CD4-positive, alpha-beta T cell (primary cell): Measurements from ENCODE around the gene TNS3. TPM values are rescaled to one million over a fixed set of nuclear protein-coding genes. Genes with fewer than 3 reads are reported as not detected.

ENCODE experiments used
- ATAC-seq: fragments of 200-7000 bp; cut with Tn5 transposase; one replicate; pipeline ENCODE4 v1.10.0; 2022; ENCODE audit warnings: mild to moderate bottlenecking; ENCODE audit not compliant: poor library complexity
- CTCF ChIA-PET: fragments of 350-600 bp; sonication (Branson Sonifier 250); formaldehyde crosslinking; loops from one replicate; lab custom pipeline; 2021; ENCODE audit warnings: antibody characterized with exemption, inconsistent platforms; lab: Charles Lee
- POLR2A ChIA-PET: fragments of 350-600 bp; sonication (Branson Sonifier 250); formaldehyde crosslinking; loops from one replicate; lab custom pipeline; 2021; ENCODE audit warnings: antibody characterized with exemption, inconsistent platforms; lab: Charles Lee
- DNase-seq, 14 experiments: peaks; one replicate each; pipeline ENCODE4 v3.0.0-alpha.2; 2013 to 2020; ENCODE audit warnings: mixed read lengths in 2 of 14
- H3K27ac ChIP-seq, 2 donors: one replicate each; pipeline versions ENCODE4 v1.5.1 to v1.7.0; 2013; ENCODE audit warnings: low read length in 2 of 2, low read depth in 1 of 2, mild to moderate bottlenecking in 1 of 2
- H3K27me3 ChIP-seq, 2 experiments: 1 replicate in 1 of 2; 2 replicates in 1 of 2; pipeline versions ENCODE4 v1.6.1 to v1.7.0; 2013; ENCODE audit warnings: low read length in 2 of 2, control low read depth in 1 of 2, mild to moderate bottlenecking in 1 of 2, moderate library complexity in 1 of 2; ENCODE audit not compliant: insufficient read depth in 2 of 2, control insufficient read depth in 1 of 2
- H3K36me3 ChIP-seq: one replicate; pipeline ENCODE4 v1.6.1; 2013; ENCODE audit warnings: low read length, control low read depth; ENCODE audit not compliant: insufficient read depth
- H3K4me1 ChIP-seq: one replicate; pipeline ENCODE4 v1.6.1; 2013; ENCODE audit warnings: low read length, control low read depth; ENCODE audit not compliant: insufficient read depth
- H3K4me3 ChIP-seq: one replicate; pipeline ENCODE4 v1.5.1; 2013; ENCODE audit warnings: mild to moderate bottlenecking, low read length, moderate library complexity
- H3K9me3 ChIP-seq, 2 experiments: 1 replicate in 1 of 2; 2 replicates in 1 of 2; pipeline versions ENCODE4 v1.6.1 to v1.7.0; 2013; ENCODE audit warnings: low read length in 2 of 2, mild to moderate bottlenecking in 2 of 2, control low read depth in 1 of 2, moderate library complexity in 1 of 2; ENCODE audit not compliant: control insufficient read depth in 1 of 2, insufficient read depth in 1 of 2
- H3K27ac Mint-ChIP-seq: one replicate; pipeline ENCODE4 v1.8.0; 2020; ENCODE audit warnings: mixed read lengths
- H3K27me3 Mint-ChIP-seq: one replicate; pipeline ENCODE4 v1.8.0; 2021; ENCODE audit warnings: mixed read lengths
- H3K36me3 Mint-ChIP-seq: one replicate; pipeline ENCODE4 v1.8.0; 2021; ENCODE audit warnings: low read depth, mixed read lengths
- H3K4me1 Mint-ChIP-seq: one replicate; pipeline ENCODE4 v1.8.0; 2021; ENCODE audit warnings: low read depth, mixed read lengths
- H3K4me3 Mint-ChIP-seq: one replicate; pipeline ENCODE4 v1.8.0; 2020; ENCODE audit warnings: mild to moderate bottlenecking, mixed read lengths
- H3K9me3 Mint-ChIP-seq: one replicate; pipeline ENCODE4 v1.8.0; 2020; ENCODE audit warnings: mixed read lengths
- CTCF ChIP-seq: fragments of 200-600 bp; IDR thresholded peaks from one replicate; pipeline ENCODE4 v1.8.0; 2022; ENCODE audit warnings: antibody characterized with exemption, mild to moderate bottlenecking
- intact Hi-C, 2 experiments: fragments of 100-400 bp; cut with DNase I in 1 of 2; cut with micrococcal nuclease in 1 of 2; formaldehyde crosslinking; loops; one replicate each; pipeline versions ENCODE4 v1.15.1 to v1.9.0; 2023 to 2025; cut with DNase I, micrococcal nuclease
- total RNA-seq, 174 experiments: library from RNA in 2 of 174; stranded (reverse) in 2 of 174; gene quantifications; one replicate each; pipeline ENCODE4 v1.2.3 and lab custom pipeline; 2021 to 2026

The TNS3 gene
- total RNA-seq, 2 experiments from 2014 or later, result 0.16 to 0.47 TPM

GRCh38 chr7:47381134-47381495, 200.8 kb downstream of the TNS3 start:
- no peaks in the 10 kb centered on the region for H3K27me3 ChIP-seq
- intact Hi-C loops, result no loop called here
- Mint-ChIP-seq H3K27me3 (peaks cover 5% of the 10 kb centered on the region), H3K4me1 (no peaks in the 10 kb centered on the region), H3K9me3 (no peaks in the 10 kb centered on the region), H3K36me3 (no peaks in the 10 kb centered on the region), H3K27ac (no peak overlapping the region), H3K4me3 (no peak overlapping the region)
- peaks cover 0 to 14% of the 10 kb centered on the region in 2 experiments for H3K9me3 ChIP-seq
- H3K27ac ChIP-seq, result no peak overlapping the region
- no peak overlapping the region for H3K4me3 ChIP-seq
- no peaks in the 10 kb centered on the region for H3K36me3 ChIP-seq
- ChIA-PET POLR2A (no interaction called here), CTCF (no interaction called here)
- DNase-seq (no peak), ATAC-seq (no peak)
- no peaks in the 10 kb centered on the region for H3K4me1 ChIP-seq
- TF ChIP-seq CTCF, result no peak

- no peak overlapping the region for H3K4me3 ChIP-seq
- TF ChIP-seq CTCF, result no peak
- no peak for DNase-seq
- intact Hi-C loops, result no loop called here
- no peaks in the 10 kb centered on the region for H3K36me3 Mint-ChIP-seq
- no peaks in the 10 kb centered on the region for H3K27me3 ChIP-seq
- H3K27ac Mint-ChIP-seq, result no peak overlapping the region
- H3K27ac ChIP-seq, result no peak overlapping the region
- CTCF ChIA-PET, result no interaction called here
- no peaks in the 10 kb centered on the region for H3K4me1 ChIP-seq
- H3K4me1 Mint-ChIP-seq, result no peaks in the 10 kb centered on the region
- peaks cover 0 to 12% of the 10 kb centered on the region in 2 experiments for H3K9me3 ChIP-seq
- no peak overlapping the region for H3K4me3 Mint-ChIP-seq
- no peak for ATAC-seq
- no peaks in the 10 kb centered on the region for H3K9me3 Mint-ChIP-seq
- no peaks in the 10 kb centered on the region for H3K36me3 ChIP-seq
- POLR2A ChIA-PET, result no interaction called here
- no peaks in the 10 kb centered on the region for H3K27me3 Mint-ChIP-seq
These were observed 201.4 kb downstream of the TNS3 start for GRCh38 chr7:47380325-47381133.

DNA sequence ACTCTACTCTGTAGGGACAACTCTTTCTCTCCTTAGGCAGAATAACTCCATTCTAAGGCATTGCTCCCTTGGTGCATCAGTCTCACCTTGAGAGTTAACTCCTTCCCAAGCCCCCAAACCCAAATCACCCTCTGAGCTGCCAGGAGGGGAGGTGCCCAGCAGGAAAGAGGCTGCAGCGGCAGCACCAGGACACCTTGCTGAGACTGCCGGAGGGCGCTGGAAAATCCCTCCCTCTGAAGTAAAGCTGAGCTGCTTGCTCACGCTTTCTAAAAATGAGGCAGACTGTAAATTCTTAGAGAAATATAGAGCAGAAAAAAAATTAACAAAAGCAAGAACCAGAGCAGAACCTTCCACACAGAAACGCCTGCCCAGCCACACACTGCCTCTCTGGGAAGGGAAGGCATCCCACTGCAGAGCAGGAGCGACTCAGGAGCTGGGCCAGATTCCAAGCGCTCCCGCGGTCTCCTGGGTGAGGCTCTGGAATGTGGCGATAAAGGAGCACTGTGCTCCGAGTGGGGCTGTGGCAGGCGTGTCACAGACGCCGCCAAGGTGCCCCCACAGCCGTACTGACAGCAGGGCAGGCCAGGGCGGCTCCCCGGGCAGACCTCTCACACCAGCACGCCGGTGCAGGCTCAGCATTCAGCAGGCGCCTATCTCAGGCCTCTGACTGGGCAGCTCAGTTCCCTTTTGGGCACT, 202.1 kb downstream of the TNS3 start:
- H3K27ac ChIP-seq, result no peak overlapping the region
- no peaks in the 10 kb centered on the region for H3K4me1 Mint-ChIP-seq
- no peaks in the 10 kb centered on the region for H3K4me1 ChIP-seq
- no peaks in the 10 kb centered on the region for H3K9me3 Mint-ChIP-seq
- ChIA-PET CTCF (no interaction called here), POLR2A (no interaction called here)
- no peak for TF ChIP-seq CTCF
- intact Hi-C loops, result no loop called here
- DNase-seq (no peak), ATAC-seq (no peak)
- H3K4me3 Mint-ChIP-seq, result no peak overlapping the region
- H3K36me3 ChIP-seq, result no peaks in the 10 kb centered on the region
- H3K27me3 ChIP-seq, result no peaks in the 10 kb centered on the region
- no peaks in the 10 kb centered on the region for H3K36me3 Mint-ChIP-seq
- no peak overlapping the region for H3K27ac Mint-ChIP-seq
- H3K9me3 ChIP-seq, result peaks cover 0 to 12% of the 10 kb centered on the region in 2 experiments
- H3K4me3 ChIP-seq, result no peak overlapping the region
- no peaks in the 10 kb centered on the region for H3K27me3 Mint-ChIP-seq
